IPS-20b (cell line): ENCODE data around the gene CHST8.

Source experiments
- H3K27ac ChIP-seq: one replicate; pipeline ENCODE4 v1.5.1; 2013; ENCODE audit warnings: low read length
- H3K27me3 ChIP-seq: 2 replicates; pipeline ENCODE4 v1.6.1; 2013; ENCODE audit warnings: mild to moderate bottlenecking, low read length, inconsistent platforms; ENCODE audit not compliant: insufficient read depth
- H3K36me3 ChIP-seq: 2 replicates; pipeline ENCODE4 v1.6.1; 2013; ENCODE audit warnings: low read depth, mild to moderate bottlenecking, inconsistent platforms, low read length, moderate library complexity; ENCODE audit not compliant: insufficient read depth
- H3K4me1 ChIP-seq: 2 replicates; pipeline ENCODE4 v1.6.1; 2013; ENCODE audit warnings: mild to moderate bottlenecking, control low read depth, inconsistent platforms, low read length, moderate library complexity; ENCODE audit not compliant: insufficient read depth
- H3K4me3 ChIP-seq: 2 replicates; pipeline ENCODE4 v1.5.1; 2013; ENCODE audit warnings: mild to moderate bottlenecking, low read length, inconsistent platforms
- H3K9ac ChIP-seq: 2 replicates; pipeline ENCODE4 v1.6.1; 2013; ENCODE audit warnings: low read depth, mild to moderate bottlenecking, inconsistent platforms, low read length, moderate library complexity
- H3K9me3 ChIP-seq: 2 replicates; pipeline ENCODE4 v1.6.1; 2013; ENCODE audit warnings: mild to moderate bottlenecking, low read depth, low read length, inconsistent platforms; ENCODE audit not compliant: insufficient read depth

Gene CHST8

GRCh38 chr19:33667141-33667650 is 45.4 kb downstream of the CHST8 start:
- Histone ChIP-seq H3K9ac (no peak overlapping the region), H3K36me3 (no peaks in the 10 kb centered on the region), H3K27me3 (no peaks in the 10 kb centered on the region), H3K4me3 (no peak overlapping the region), H3K9me3 (no peaks in the 10 kb centered on the region), H3K27ac (no peak overlapping the region), H3K4me1 (no peaks in the 10 kb centered on the region)

GRCh38 chr19:33667881-33668280 is 46.1 kb downstream of the CHST8 start:
- Histone ChIP-seq H3K9me3 (no peaks in the 10 kb centered on the region), H3K4me1 (no peaks in the 10 kb centered on the region), H3K4me3 (no peak overlapping the region), H3K36me3 (no peaks in the 10 kb centered on the region), H3K9ac (no peak overlapping the region), H3K27ac (no peak overlapping the region), H3K27me3 (no peaks in the 10 kb centered on the region)

- no peaks in the 10 kb centered on the region for H3K36me3 ChIP-seq
- no peaks in the 10 kb centered on the region for H3K4me1 ChIP-seq
- H3K27ac ChIP-seq = no peak overlapping the region
- no peaks in the 10 kb centered on the region for H3K9me3 ChIP-seq
- H3K27me3 ChIP-seq = no peaks in the 10 kb centered on the region
- no peak overlapping the region for H3K4me3 ChIP-seq
- no peak overlapping the region for H3K9ac ChIP-seq
These were observed 47.2 kb downstream of the CHST8 start for GRCh38 chr19:33668968-33669367.

DNA sequence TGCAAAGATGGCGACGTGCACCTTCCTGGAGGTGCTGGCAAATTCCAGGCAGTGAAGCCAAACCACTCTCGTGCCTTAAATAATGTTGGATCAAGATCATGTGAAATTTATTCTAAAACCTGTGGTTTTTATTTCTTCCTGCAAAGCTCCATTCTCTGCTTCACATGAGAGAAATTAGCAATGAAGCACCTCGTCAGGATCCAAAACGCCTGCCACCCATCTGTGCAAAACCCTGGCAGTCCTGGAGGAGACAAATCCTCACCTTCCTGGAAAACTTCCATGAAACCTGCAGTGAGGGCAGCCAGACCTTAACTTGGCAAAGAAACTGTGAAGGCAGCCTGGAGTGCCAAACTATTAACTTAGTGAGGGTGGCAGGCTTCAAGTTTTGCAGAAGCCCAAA is 47.6 kb downstream of the CHST8 start:
- Histone ChIP-seq H3K9ac (no peak overlapping the region), H3K4me3 (no peak overlapping the region), H3K9me3 (no peaks in the 10 kb centered on the region), H3K27me3 (no peaks in the 10 kb centered on the region), H3K27ac (no peak overlapping the region), H3K4me1 (no peaks in the 10 kb centered on the region), H3K36me3 (no peaks in the 10 kb centered on the region)

GRCh38 chr19:33670398-33670797 is 48.6 kb downstream of the CHST8 start:
- H3K9ac ChIP-seq = no peak overlapping the region
- no peak overlapping the region for H3K27ac ChIP-seq
- no peak overlapping the region for H3K4me3 ChIP-seq
- H3K27me3 ChIP-seq = no peaks in the 10 kb centered on the region
- no peaks in the 10 kb centered on the region for H3K9me3 ChIP-seq
- H3K36me3 ChIP-seq = no peaks in the 10 kb centered on the region
- H3K4me1 ChIP-seq = no peaks in the 10 kb centered on the region

- no peak overlapping the region for H3K27ac ChIP-seq
- H3K27me3 ChIP-seq = no peaks in the 10 kb centered on the region
These were observed 49.5 kb downstream of the CHST8 start for GRCh38 chr19:33671211-33671610.

GRCh38 chr19:33673258-33673875 is 51.6 kb downstream of the CHST8 start:
- no peaks in the 10 kb centered on the region for H3K4me1 ChIP-seq
- H3K9me3 ChIP-seq = no peaks in the 10 kb centered on the region
- H3K36me3 ChIP-seq = no peaks in the 10 kb centered on the region
- no peak overlapping the region for H3K9ac ChIP-seq
- no peak overlapping the region for H3K27ac ChIP-seq
- H3K27me3 ChIP-seq = no peaks in the 10 kb centered on the region
- H3K4me3 ChIP-seq = no peak overlapping the region

More at GRCh38 chr19:33671211-33671610, 49.5 kb downstream of the CHST8 start:
- H3K9me3 ChIP-seq = no peaks in the 10 kb centered on the region
- no peaks in the 10 kb centered on the region for H3K4me1 ChIP-seq
- H3K36me3 ChIP-seq = no peaks in the 10 kb centered on the region
- no peak overlapping the region for H3K9ac ChIP-seq
- H3K4me3 ChIP-seq = no peak overlapping the region

GRCh38 chr19:33673996-33674625 is 52.4 kb downstream of the CHST8 start:
- Histone ChIP-seq H3K27ac (no peak overlapping the region), H3K4me3 (no peak overlapping the region), H3K36me3 (no peaks in the 10 kb centered on the region)

DNA sequence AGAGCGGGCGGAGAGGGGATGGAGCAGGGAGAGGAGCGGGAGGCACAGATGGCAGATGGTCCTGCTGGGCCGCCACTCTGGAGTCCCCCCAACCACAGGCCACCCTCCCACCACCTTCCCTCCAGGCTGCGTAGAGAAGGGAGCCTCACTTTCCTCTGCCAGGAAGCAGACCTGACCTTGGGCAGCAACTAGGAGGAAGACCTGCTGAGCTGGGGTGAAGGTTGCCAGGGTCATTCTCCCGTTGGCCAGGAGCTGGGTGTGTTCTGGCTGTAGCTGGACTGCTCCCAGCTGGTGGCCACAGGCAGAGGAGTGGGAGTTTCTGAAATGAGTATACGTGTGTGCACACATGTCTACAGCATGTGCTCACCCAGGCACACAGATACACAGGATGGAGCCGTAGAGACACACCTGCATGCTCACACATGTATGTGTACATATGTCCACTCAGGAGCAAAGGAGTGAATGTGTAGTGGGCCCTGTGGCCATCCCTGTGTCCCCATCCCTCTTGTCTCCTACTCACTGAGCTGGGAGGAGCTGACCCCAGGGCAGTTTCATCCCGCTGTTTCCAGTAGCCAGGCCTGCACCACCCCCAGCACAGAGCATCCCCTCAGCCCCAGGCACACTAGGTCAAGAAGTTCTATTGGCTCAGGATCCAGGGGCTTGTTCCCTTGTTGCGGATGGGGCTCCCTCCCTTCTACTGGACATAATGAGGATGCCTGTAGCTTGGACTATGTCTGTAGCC is 53.0 kb downstream of the CHST8 start:
- no peak overlapping the region for H3K9ac ChIP-seq
- H3K4me3 ChIP-seq = no peak overlapping the region
- H3K27me3 ChIP-seq = no peaks in the 10 kb centered on the region
- H3K36me3 ChIP-seq = no peaks in the 10 kb centered on the region
- H3K4me1 ChIP-seq = no peaks in the 10 kb centered on the region
- no peaks in the 10 kb centered on the region for H3K9me3 ChIP-seq
- no peak overlapping the region for H3K27ac ChIP-seq

More at GRCh38 chr19:33673996-33674625, 52.4 kb downstream of the CHST8 start:
- no peaks in the 10 kb centered on the region for H3K4me1 ChIP-seq
- no peak overlapping the region for H3K9ac ChIP-seq
- H3K27me3 ChIP-seq = no peaks in the 10 kb centered on the region
- H3K9me3 ChIP-seq = no peaks in the 10 kb centered on the region

- Histone ChIP-seq H3K9ac (no peak overlapping the region), H3K36me3 (no peaks in the 10 kb centered on the region), H3K9me3 (no peaks in the 10 kb centered on the region), H3K4me1 (no peaks in the 10 kb centered on the region), H3K4me3 (no peak overlapping the region), H3K27ac (no peak overlapping the region), H3K27me3 (no peaks in the 10 kb centered on the region)
These were observed 53.9 kb downstream of the CHST8 start for GRCh38 chr19:33675501-33676124.

- Histone ChIP-seq H3K9ac (no peak overlapping the region), H3K27me3 (no peaks in the 10 kb centered on the region), H3K27ac (no peak overlapping the region), H3K4me3 (no peak overlapping the region), H3K36me3 (no peaks in the 10 kb centered on the region), H3K9me3 (no peaks in the 10 kb centered on the region), H3K4me1 (no peaks in the 10 kb centered on the region)
These were observed 55.4 kb downstream of the CHST8 start for GRCh38 chr19:33676999-33677665.
